WTC11 (cell line): ENCODE data around the gene NDC1. TPM values are rescaled to one million over a fixed set of nuclear protein-coding genes. Genes with fewer than 3 reads are reported as not detected.

Experiments used
- ATAC-seq: fragments of 200-7000 bp; cut with Tn5 transposase; 2 replicates; pipeline ENCODE4 v1.10.0; 2021; ENCODE audit warnings: mild to moderate bottlenecking, moderate library complexity
- CTCF ChIA-PET: fragments of 300-600 bp; sonication (Branson Sonifier 250); formaldehyde crosslinking; loops from one replicate; lab custom pipeline; 2021; ENCODE audit warnings: antibody characterized with exemption; lab: Charles Lee
- POLR2A ChIA-PET: fragments of 350-600 bp; sonication (Branson Sonifier 250); formaldehyde crosslinking; loops from one replicate; lab custom pipeline; 2021; ENCODE audit warnings: antibody characterized with exemption; lab: Charles Lee
- DNase-seq: peaks from one replicate; pipeline ENCODE4 v3.0.0; 2021; ENCODE audit warnings: low spot score
- H3K27ac Mint-ChIP-seq: 2 replicates; pipeline ENCODE4 v1.8.0; 2021; ENCODE audit warnings: mixed read lengths
- H3K27me3 Mint-ChIP-seq: 2 replicates; pipeline ENCODE4 v1.8.0; 2021; ENCODE audit warnings: low read depth, mild to moderate bottlenecking, moderate library complexity, mixed read lengths
- H3K36me3 Mint-ChIP-seq: 2 replicates; pipeline ENCODE4 v1.8.0; 2021; ENCODE audit warnings: mixed read lengths
- H3K4me1 Mint-ChIP-seq: 2 replicates; pipeline ENCODE4 v1.8.0; 2022; ENCODE audit warnings: mixed read lengths
- H3K4me3 Mint-ChIP-seq: 2 replicates; pipeline ENCODE4 v1.8.0; 2021; ENCODE audit warnings: mild to moderate bottlenecking, moderate library complexity, mixed read lengths
- H3K9me3 Mint-ChIP-seq: 2 replicates; pipeline ENCODE4 v1.8.0; 2021; ENCODE audit warnings: mixed read lengths
- CBFB ChIP-seq: sonication (generic); formaldehyde crosslinking; IDR thresholded peaks from 2 replicates; pipeline ENCODE4 v1.8.1; 2022; ENCODE audit warnings: mild to moderate bottlenecking, low read depth, missing genetic modification reagents
- CREM ChIP-seq: sonication (generic); formaldehyde crosslinking; IDR thresholded peaks from 2 replicates; pipeline ENCODE4 v1.8.1; 2022; ENCODE audit warnings: mild to moderate bottlenecking, missing genetic modification reagents, moderate library complexity
- ESRRA ChIP-seq: sonication (generic); formaldehyde crosslinking; IDR thresholded peaks from 2 replicates; pipeline ENCODE4 v1.8.1; 2022; ENCODE audit warnings: mild to moderate bottlenecking, missing genetic modification reagents, borderline replicate concordance
- IRF2 ChIP-seq: sonication (generic); formaldehyde crosslinking; IDR thresholded peaks from 2 replicates; pipeline ENCODE4 v1.8.0; 2022; ENCODE audit warnings: low read depth, missing genetic modification reagents, borderline replicate concordance
- JUN ChIP-seq: sonication (generic); formaldehyde crosslinking; IDR thresholded peaks from 2 replicates; pipeline ENCODE4 v1.8.0; 2023; ENCODE audit warnings: mild to moderate bottlenecking, missing genetic modification reagents
- KAT7 ChIP-seq: sonication (generic); formaldehyde crosslinking; IDR thresholded peaks from 2 replicates; pipeline ENCODE4 v1.8.1; 2023; ENCODE audit warnings: missing genetic modification reagents, mild to moderate bottlenecking, borderline replicate concordance
- NFE2L1 ChIP-seq: sonication (generic); formaldehyde crosslinking; IDR thresholded peaks from 2 replicates; pipeline ENCODE4 v1.8.1; 2023; ENCODE audit warnings: missing genetic modification reagents
- NR3C1 ChIP-seq: sonication (generic); formaldehyde crosslinking; conservative IDR thresholded peaks from 2 replicates; pipeline ENCODE4 v1.8.1; 2023; ENCODE audit warnings: low read depth, mild to moderate bottlenecking, missing genetic modification reagents
- RELA ChIP-seq: sonication (generic); formaldehyde crosslinking; IDR thresholded peaks from 2 replicates; pipeline ENCODE4 v1.8.1; 2022; ENCODE audit warnings: missing genetic modification reagents, mild to moderate bottlenecking, borderline replicate concordance
- RORB ChIP-seq: fragments of 250-450 bp; sonication (Bioruptor Pico); IDR thresholded peaks from 2 replicates; pipeline ENCODE4 v1.9.0; 2021; ENCODE audit warnings: mild to moderate bottlenecking
- TCF7 ChIP-seq: sonication (generic); formaldehyde crosslinking; IDR thresholded peaks from 2 replicates; pipeline ENCODE4 v1.8.0; 2022; ENCODE audit warnings: mild to moderate bottlenecking, low read depth, missing genetic modification reagents, moderate library complexity
- ZNF121 ChIP-seq: sonication (generic); formaldehyde crosslinking; IDR thresholded peaks from 2 replicates; pipeline ENCODE4 v1.8.0; 2023; ENCODE audit warnings: missing genetic modification reagents
- ZNF138 ChIP-seq: sonication (generic); formaldehyde crosslinking; conservative IDR thresholded peaks from 2 replicates; pipeline ENCODE4 v1.8.1; 2022; ENCODE audit warnings: mild to moderate bottlenecking, moderate library complexity, missing genetic modification reagents
- ZNF232 ChIP-seq: sonication (generic); formaldehyde crosslinking; IDR thresholded peaks from 2 replicates; pipeline ENCODE4 v1.8.0; 2022; ENCODE audit warnings: mild to moderate bottlenecking, missing genetic modification reagents
- ZNF423 ChIP-seq: fragments of 250-450 bp; sonication (Bioruptor Pico); IDR thresholded peaks from 2 replicates; pipeline ENCODE4 v2.1.2; 2022; ENCODE audit warnings: mild to moderate bottlenecking, moderate library complexity
- ZNF671 ChIP-seq: fragments of 250-450 bp; sonication (Bioruptor Pico); IDR thresholded peaks from 2 replicates; pipeline ENCODE4 v1.8.0; 2021; ENCODE audit warnings: mild to moderate bottlenecking
- total RNA-seq: library from RNA; stranded (reverse); gene quantifications from 3 replicates; pipeline ENCODE4 v1.2.3, GENCODE V29; 2021
- TF ChIP-seq, protein P1 (sequence below): sonication (generic); formaldehyde crosslinking; conservative IDR thresholded peaks from 2 replicates; pipeline ENCODE4 v1.8.1; 2023; ENCODE audit warnings: mild to moderate bottlenecking, low read depth, missing genetic modification reagents, moderate library complexity
- TF ChIP-seq, protein P2 (sequence below): sonication (generic); formaldehyde crosslinking; IDR thresholded peaks from 2 replicates; pipeline ENCODE4 v1.8.1; 2022; ENCODE audit warnings: missing genetic modification reagents, borderline replicate concordance
- TF ChIP-seq, protein P3 (sequence below): sonication (generic); formaldehyde crosslinking; IDR thresholded peaks from 2 replicates; pipeline ENCODE4 v1.8.0; 2022; ENCODE audit warnings: mild to moderate bottlenecking, missing genetic modification reagents
- TF ChIP-seq, protein P4 (sequence below): fragments of 250-450 bp; sonication (Bioruptor Pico); IDR thresholded peaks from 2 replicates; pipeline ENCODE4 v1.9.0; 2021; ENCODE audit warnings: mild to moderate bottlenecking
- TF ChIP-seq, protein P5 (sequence below): sonication (generic); formaldehyde crosslinking; IDR thresholded peaks from 2 replicates; pipeline ENCODE4 v1.8.1; 2023; ENCODE audit warnings: mild to moderate bottlenecking, moderate library complexity, missing genetic modification reagents
- TF ChIP-seq, protein P6 (sequence below): sonication (generic); formaldehyde crosslinking; IDR thresholded peaks from 2 replicates; pipeline ENCODE4 v1.8.0; 2022; ENCODE audit warnings: mild to moderate bottlenecking, missing genetic modification reagents

Gene NDC1
- total RNA-seq, 1 experiment from 2014 or later: 52.4 TPM

DNA sequence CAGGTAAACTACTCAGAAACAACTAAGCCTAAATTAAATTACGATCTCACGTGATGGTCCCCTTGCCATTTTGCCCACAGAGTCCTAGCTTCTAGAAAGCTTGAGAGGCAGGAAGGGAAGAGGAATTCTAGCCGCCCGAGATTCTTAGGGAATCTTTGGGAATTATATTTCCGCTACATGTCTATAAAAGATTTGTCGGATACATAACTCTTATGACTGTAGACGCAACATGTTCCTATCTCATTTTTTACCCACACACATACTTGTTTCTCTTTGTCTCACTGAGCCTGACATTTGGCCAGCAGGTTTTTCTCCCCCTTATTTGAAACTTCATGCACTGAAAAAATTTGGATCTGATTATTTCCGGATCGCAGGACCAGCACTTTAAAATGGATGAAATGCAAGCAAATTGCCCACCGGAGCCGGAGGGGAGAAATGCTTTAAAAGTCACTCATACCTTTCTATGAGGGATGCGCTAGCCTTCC is 104.6 kb downstream of the NDC1 start:
- Mint-ChIP-seq H3K27me3 (peaks cover 46% of the 10 kb centered on the region), H3K27ac (no peak overlapping the region), H3K9me3 (no peaks in the 10 kb centered on the region), H3K4me1 (peaks cover 7% of the 10 kb centered on the region), H3K36me3 (no peaks in the 10 kb centered on the region), H3K4me3 (no peak overlapping the region)
- ATAC-seq (no peak), DNase-seq (no peak)
- TF ChIP-seq TCF7 (CRISPR knock-in tag) (no peak), CREM (CRISPR knock-in tag) (no peak), CBFB (CRISPR knock-in tag) (no peak), NFE2L1 (CRISPR knock-in tag) (no peak), ZNF138 (CRISPR knock-in tag) (no peak), ZNF671 (CRISPR knock-in tag) (no peak), IRF2 (CRISPR knock-in tag) (no peak)
- TF ChIP-seq, protein P1, sequence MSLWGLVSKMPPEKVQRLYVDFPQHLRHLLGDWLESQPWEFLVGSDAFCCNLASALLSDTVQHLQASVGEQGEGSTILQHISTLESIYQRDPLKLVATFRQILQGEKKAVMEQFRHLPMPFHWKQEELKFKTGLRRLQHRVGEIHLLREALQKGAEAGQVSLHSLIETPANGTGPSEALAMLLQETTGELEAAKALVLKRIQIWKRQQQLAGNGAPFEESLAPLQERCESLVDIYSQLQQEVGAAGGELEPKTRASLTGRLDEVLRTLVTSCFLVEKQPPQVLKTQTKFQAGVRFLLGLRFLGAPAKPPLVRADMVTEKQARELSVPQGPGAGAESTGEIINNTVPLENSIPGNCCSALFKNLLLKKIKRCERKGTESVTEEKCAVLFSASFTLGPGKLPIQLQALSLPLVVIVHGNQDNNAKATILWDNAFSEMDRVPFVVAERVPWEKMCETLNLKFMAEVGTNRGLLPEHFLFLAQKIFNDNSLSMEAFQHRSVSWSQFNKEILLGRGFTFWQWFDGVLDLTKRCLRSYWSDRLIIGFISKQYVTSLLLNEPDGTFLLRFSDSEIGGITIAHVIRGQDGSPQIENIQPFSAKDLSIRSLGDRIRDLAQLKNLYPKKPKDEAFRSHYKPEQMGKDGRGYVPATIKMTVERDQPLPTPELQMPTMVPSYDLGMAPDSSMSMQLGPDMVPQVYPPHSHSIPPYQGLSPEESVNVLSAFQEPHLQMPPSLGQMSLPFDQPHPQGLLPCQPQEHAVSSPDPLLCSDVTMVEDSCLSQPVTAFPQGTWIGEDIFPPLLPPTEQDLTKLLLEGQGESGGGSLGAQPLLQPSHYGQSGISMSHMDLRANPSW (CRISPR knock-in tag): no peak
- TF ChIP-seq, protein P2, sequence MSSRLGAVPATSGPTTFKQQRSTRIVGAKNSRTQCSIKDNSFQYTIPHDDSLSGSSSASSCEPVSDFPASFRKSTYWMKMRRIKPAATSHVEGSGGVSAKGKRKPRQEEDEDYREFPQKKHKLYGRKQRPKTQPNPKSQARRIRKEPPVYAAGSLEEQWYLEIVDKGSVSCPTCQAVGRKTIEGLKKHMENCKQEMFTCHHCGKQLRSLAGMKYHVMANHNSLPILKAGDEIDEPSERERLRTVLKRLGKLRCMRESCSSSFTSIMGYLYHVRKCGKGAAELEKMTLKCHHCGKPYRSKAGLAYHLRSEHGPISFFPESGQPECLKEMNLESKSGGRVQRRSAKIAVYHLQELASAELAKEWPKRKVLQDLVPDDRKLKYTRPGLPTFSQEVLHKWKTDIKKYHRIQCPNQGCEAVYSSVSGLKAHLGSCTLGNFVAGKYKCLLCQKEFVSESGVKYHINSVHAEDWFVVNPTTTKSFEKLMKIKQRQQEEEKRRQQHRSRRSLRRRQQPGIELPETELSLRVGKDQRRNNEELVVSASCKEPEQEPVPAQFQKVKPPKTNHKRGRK (CRISPR knock-in tag): no peak
- POLR2A ChIA-PET: interaction anchor here (1.0 kb wide), 1 partner anchor 12 kb away, joined by 6 read pairs; no protein-coding TSS in a partner anchor
- CTCF ChIA-PET: interaction anchor here (3.6 kb wide), 1 partner anchor 18 kb away, joined by 15 read pairs; no protein-coding TSS in a partner anchor

DNA sequence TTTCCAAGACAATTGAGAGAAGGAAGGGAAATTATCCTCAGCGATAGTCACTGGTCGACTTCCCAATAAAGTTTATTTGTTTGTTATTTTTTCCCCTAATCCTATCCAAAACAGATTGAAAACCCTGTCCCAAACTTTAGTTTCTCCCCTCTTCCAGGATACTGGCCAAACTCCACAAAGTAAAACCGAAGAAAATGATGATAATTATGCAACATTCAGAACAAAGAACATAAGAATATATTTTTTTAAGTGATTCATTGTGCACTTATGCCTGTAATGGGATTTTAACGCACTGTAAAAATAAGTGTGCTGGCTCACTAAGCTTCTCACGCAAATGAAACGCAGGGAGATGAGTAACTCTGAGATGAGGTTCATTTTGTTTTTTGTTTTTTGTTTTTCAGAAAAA is 105.2 kb downstream of the NDC1 start:
- CTCF ChIA-PET: interaction anchor here (3.6 kb wide), 1 partner anchor 17 kb away, joined by 15 read pairs; no protein-coding TSS in a partner anchor
- POLR2A ChIA-PET: interaction anchor here (1.0 kb wide), 1 partner anchor 11 kb away, joined by 6 read pairs; no protein-coding TSS in a partner anchor
- peaks cover 7% of the 10 kb centered on the region for H3K4me1 Mint-ChIP-seq
- no peak overlapping the region for H3K27ac Mint-ChIP-seq
- TF ChIP-seq ESRRA (no peak), ZNF121 (no peak)
- TF ChIP-seq, protein P3, sequence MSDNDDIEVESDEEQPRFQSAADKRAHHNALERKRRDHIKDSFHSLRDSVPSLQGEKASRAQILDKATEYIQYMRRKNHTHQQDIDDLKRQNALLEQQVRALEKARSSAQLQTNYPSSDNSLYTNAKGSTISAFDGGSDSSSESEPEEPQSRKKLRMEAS: no peak
- no peaks in the 10 kb centered on the region for H3K9me3 Mint-ChIP-seq
- no peak for ATAC-seq
- H3K4me3 Mint-ChIP-seq: no peak overlapping the region
- DNase-seq: no peak
- H3K27me3 Mint-ChIP-seq: peaks cover 41% of the 10 kb centered on the region
- no peaks in the 10 kb centered on the region for H3K36me3 Mint-ChIP-seq

DNA sequence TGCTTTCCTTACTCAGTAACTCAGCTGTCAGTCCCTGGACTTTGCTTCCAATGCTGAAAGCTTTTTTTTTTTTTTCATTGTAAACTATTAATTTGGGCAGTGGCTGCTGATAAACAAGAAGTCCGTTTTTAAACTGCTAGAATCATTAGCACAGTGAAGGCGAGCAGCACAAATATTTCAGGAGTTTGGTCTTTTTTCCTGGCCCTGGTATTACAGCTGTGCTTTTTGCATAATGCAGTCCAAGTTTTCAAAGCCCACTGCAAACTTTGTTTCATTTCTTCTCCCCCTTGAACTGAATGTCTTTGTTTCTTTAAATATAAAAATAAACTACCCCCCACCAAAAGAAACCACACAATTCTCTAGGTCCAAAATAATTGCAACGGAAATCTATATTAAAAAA is 105.7 kb downstream of the NDC1 start:
- peaks cover 37% of the 10 kb centered on the region for H3K27me3 Mint-ChIP-seq
- no peak for TF ChIP-seq KAT7 (CRISPR knock-in tag)
- no peak for TF ChIP-seq NR3C1 (CRISPR knock-in tag)
- no peak for TF ChIP-seq RORB (CRISPR knock-in tag)
- TF ChIP-seq ZNF423 (CRISPR knock-in tag): no peak
- TF ChIP-seq ESRRA: no peak
- no peak for TF ChIP-seq JUN (CRISPR knock-in tag)
- TF ChIP-seq ZNF232 (CRISPR knock-in tag): no peak
- TF ChIP-seq, protein P4, sequence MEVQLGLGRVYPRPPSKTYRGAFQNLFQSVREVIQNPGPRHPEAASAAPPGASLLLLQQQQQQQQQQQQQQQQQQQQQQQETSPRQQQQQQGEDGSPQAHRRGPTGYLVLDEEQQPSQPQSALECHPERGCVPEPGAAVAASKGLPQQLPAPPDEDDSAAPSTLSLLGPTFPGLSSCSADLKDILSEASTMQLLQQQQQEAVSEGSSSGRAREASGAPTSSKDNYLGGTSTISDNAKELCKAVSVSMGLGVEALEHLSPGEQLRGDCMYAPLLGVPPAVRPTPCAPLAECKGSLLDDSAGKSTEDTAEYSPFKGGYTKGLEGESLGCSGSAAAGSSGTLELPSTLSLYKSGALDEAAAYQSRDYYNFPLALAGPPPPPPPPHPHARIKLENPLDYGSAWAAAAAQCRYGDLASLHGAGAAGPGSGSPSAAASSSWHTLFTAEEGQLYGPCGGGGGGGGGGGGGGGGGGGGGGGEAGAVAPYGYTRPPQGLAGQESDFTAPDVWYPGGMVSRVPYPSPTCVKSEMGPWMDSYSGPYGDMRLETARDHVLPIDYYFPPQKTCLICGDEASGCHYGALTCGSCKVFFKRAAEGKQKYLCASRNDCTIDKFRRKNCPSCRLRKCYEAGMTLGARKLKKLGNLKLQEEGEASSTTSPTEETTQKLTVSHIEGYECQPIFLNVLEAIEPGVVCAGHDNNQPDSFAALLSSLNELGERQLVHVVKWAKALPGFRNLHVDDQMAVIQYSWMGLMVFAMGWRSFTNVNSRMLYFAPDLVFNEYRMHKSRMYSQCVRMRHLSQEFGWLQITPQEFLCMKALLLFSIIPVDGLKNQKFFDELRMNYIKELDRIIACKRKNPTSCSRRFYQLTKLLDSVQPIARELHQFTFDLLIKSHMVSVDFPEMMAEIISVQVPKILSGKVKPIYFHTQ: no peak
- TF ChIP-seq, protein P5, sequence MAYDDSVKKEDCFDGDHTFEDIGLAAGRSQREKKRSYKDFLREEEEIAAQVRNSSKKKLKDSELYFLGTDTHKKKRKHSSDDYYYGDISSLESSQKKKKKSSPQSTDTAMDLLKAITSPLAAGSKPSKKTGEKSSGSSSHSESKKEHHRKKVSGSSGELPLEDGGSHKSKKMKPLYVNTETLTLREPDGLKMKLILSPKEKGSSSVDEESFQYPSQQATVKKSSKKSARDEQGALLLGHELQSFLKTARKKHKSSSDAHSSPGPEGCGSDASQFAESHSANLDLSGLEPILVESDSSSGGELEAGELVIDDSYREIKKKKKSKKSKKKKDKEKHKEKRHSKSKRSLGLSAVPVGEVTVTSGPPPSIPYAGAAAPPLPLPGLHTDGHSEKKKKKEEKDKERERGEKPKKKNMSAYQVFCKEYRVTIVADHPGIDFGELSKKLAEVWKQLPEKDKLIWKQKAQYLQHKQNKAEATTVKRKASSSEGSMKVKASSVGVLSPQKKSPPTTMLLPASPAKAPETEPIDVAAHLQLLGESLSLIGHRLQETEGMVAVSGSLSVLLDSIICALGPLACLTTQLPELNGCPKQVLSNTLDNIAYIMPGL (CRISPR knock-in tag): no peak
- TF ChIP-seq, protein P6, sequence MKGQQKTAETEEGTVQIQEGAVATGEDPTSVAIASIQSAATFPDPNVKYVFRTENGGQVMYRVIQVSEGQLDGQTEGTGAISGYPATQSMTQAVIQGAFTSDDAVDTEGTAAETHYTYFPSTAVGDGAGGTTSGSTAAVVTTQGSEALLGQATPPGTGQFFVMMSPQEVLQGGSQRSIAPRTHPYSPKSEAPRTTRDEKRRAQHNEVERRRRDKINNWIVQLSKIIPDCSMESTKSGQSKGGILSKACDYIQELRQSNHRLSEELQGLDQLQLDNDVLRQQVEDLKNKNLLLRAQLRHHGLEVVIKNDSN (CRISPR knock-in tag): no peak
- no peak for TF ChIP-seq RELA

More for the DNA sequence above, 105.7 kb downstream of the NDC1 start:
- Mint-ChIP-seq H3K4me1 (peaks cover 7% of the 10 kb centered on the region), H3K27ac (no peak overlapping the region), H3K9me3 (no peaks in the 10 kb centered on the region), H3K4me3 (no peak overlapping the region), H3K36me3 (no peaks in the 10 kb centered on the region)
- ChIA-PET CTCF (interaction anchor here (0.7 to 3.6 kb wide), 2 partner anchors 17 to 27 kb away, joined by 3 to 15 read pairs; no protein-coding TSS in a partner anchor), POLR2A (interaction anchor here (0.7 kb wide), 1 partner anchor 17 kb away, joined by 3 read pairs; no protein-coding TSS in a partner anchor)
- DNase-seq (no peak), ATAC-seq (no peak)
